ENCODE data around the gene SPDYE6. TPM values are rescaled to one million over a fixed set of nuclear protein-coding genes. Genes with fewer than 3 reads are reported as not detected.
A peak's percentile ranks its signal among the peaks of the same experiment; 100 is the strongest.

The SPDYE6 gene
- total and polyA plus RNA-seq, 10 of the 15 experiments (the other 5 are each of a cell fraction or from before 2014, with no cell fraction given) = 0.05 to 2.3 (median 1.00) TPM; not detected in 6

GRCh38 chr7:102303669-102304422 lies 52.4 kb downstream of the SPDYE6 start:
- BruUV-seq (replicated peaks) = no TSS peak
- H3K79me2 ChIP-seq (ENCODE audit: control insufficient read depth, insufficient read depth, low read length) = peaks cover 22% of the 10 kb centered on the region
- RAD21 ChIA-PET (ENCODE audit: unreplicated experiment) = interaction anchor here (1.5 to 7.2 kb wide), 3 partner anchors 10 to 24 kb away, joined by 4 to 121 read pairs (median 7); partner anchors contain the start of gene SH2B2
- DNase-seq (ENCODE audit: low read depth, low spot score) (no peak), FAIRE-seq (no peak), ATAC-seq (no peak)
- no peaks in the 10 kb centered on the region for H3K27me3 ChIP-seq (replicated peaks in 1 of 2; ENCODE audit: control insufficient read depth in 2 of 2, insufficient read depth in 2 of 2, low read length in 1 of 2)
- intact Hi-C loops (cut with micrococcal nuclease; ENCODE audit: unreplicated experiment) (no loop called here), in situ Hi-C loops (cut with MboI) (no loop called here)
- H3K4me3 ChIP-seq = no peak overlapping the region
- H3K4me1 ChIP-seq (ENCODE audit: control insufficient read depth, insufficient read depth, low read length) = peaks cover 52% of the 10 kb centered on the region
- no peak overlapping the region for H3K4me2 ChIP-seq (ENCODE audit: control insufficient read depth, insufficient read depth)
- H3K27ac ChIP-seq (ENCODE audit: control insufficient read depth, insufficient read depth) = peak overlapping the region; percentile 97
- POLR2A ChIA-PET = interaction anchor here (0.6 to 1.3 kb wide), 4 partner anchors 11 to 226 kb away, joined by 3 to 6 read pairs (median 4); no protein-coding TSS in a partner anchor
- H3K9me3 ChIP-seq (replicated peaks; ENCODE audit: control insufficient read depth, insufficient read depth, low read length) = peaks cover 2% of the 10 kb centered on the region; the same call in 2 of the 3 replicates
- no peak overlapping the region for H3K9ac ChIP-seq (ENCODE audit: control insufficient read depth, insufficient read depth, low read length)
- H4K20me1 ChIP-seq (ENCODE audit: control insufficient read depth, insufficient read depth) = no peaks in the 10 kb centered on the region
- 26% methylated on average over 13 of the region's 13 CpGs for WGBS (ENCODE audit: insufficient coverage, insufficient replicate concordance, low lambda C conversion rate, missing lambda C conversion rate)
- peaks cover 10 to 18% of the 10 kb centered on the region in 2 experiments for H3K36me3 ChIP-seq (ENCODE audit: control insufficient read depth in 2 of 2, insufficient read depth in 2 of 2, low read length in 1 of 2)
- CTCF ChIA-PET = interaction anchor here (0.6 to 6.8 kb wide), 2 partner anchors 15 to 82 kb away, joined by 3 to 62 read pairs; partner anchors contain the start of gene SH2B2
- SMC1A ChIA-PET (ENCODE audit: uncharacterized antibody, unreplicated experiment) = interaction anchor here (1.6 to 7.0 kb wide), 2 partner anchors 14 to 86 kb away, joined by 4 to 91 read pairs; partner anchors contain the start of gene SH2B2
- H2AFZ ChIP-seq (ENCODE audit: control insufficient read depth, low read depth, low read length) = no peak overlapping the region
- TF ChIP-seq ATF2 (IDR thresholded peaks at IDR 0.05; ENCODE audit: low read length) (no peak), ATF3 (IDR thresholded peaks at IDR 0.05; ENCODE audit: borderline replicate concordance, extremely low read depth, low read depth, low read length) (no peak), ZNF217 (IDR thresholded peaks at IDR 0.05) (no peak), MEF2A (IDR thresholded peaks at IDR 0.05; ENCODE audit: insufficient read depth, low read depth, low read length) (no peak), EED (IDR thresholded peaks at IDR 0.05; ENCODE audit: low read depth) (no peak), ZNF384 (IDR thresholded peaks at IDR 0.05; ENCODE audit: borderline replicate concordance, low read depth, low read length) (no peak), NFIC (IDR thresholded peaks at IDR 0.05; ENCODE audit: low read depth, low read length) (no peak), IKZF2 (IDR thresholded peaks at IDR 0.05) (no peak; a peak in 1 of 4 replicates), TCF7 (IDR thresholded peaks at IDR 0.05; ENCODE audit: borderline replicate concordance) (no peak), E2F8 (IDR thresholded peaks at IDR 0.05; ENCODE audit: low read depth, partially characterized antibody) (no peak), CTCF (IDR thresholded peaks at IDR 0.05 in 2 of 3, conservative IDR thresholded peaks at IDR 0.05 in 1 of 3; ENCODE audit: control insufficient read depth in 2 of 3, extremely low read depth in 1 of 3, insufficient read depth in 1 of 3, low read depth in 3 of 3, low read length in 3 of 3) (no peak), MEF2B (IDR thresholded peaks at IDR 0.05; ENCODE audit: partially characterized antibody, poor library complexity, severe bottlenecking) (peak; percentile 28), TCF12 (IDR thresholded peaks at IDR 0.05; ENCODE audit: low read depth, low read length) (0 out of 2 replicates have a peak, but pooled peaks have one; percentile 19), PKNOX1 (IDR thresholded peaks at IDR 0.05) (peak; percentile 59; the same call in 1 of the 2 replicates)

Measured in GM12878 (cell line).